Measurements from ENCODE around the gene DMRTC2.

DMRTC2 gene

DNA sequence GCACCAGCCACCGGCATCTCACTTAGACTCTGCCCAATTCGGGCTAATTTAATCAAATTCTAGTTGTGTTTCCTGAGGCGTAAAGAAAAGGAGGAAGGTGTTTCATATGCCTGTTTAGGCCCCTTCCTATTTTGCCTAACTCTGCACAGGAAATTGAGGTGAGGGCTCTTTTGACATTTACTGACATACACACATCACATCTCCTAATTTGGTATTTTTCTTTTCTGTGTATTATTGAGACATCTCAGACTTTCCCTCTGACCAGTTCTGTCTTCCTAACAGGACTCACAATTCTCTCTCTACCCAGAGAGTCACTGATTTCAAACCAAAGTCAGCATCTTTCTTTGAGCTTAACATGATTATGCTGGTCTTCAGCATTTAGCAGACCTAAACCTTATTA is 40.5 kb upstream of the DMRTC2 start:
- TF ChIP-seq CTCF (conservative IDR thresholded peaks at IDR 0.05; ENCODE audit: low read depth, low read length): no peak
- DNase-seq (ENCODE audit: low read depth): no peak
- H3K4me3 ChIP-seq (ENCODE audit: low read length): no peak overlapping the region

DNA sequence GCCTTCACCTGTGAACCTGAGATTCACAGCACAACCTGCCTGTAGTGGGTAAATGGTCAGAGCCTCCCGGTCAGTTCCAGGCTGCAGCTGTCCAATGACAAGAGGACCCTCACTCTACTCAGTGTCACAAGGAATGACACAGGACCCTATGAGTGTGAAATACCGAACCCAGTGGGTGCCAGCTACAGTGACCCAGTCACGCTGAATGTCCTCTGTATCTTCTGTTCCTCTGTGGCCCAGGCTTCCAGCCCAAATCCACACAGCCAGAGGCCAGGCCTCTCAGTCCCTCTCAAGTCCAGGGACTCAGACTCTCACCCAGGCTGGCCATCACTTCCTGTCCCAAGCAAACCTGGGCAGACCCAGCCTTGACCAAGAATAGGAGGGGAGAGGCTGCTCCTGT is 37.7 kb upstream of the DMRTC2 start:
- DNase-seq (ENCODE audit: low read depth): no peak
- no peak for TF ChIP-seq CTCF (conservative IDR thresholded peaks at IDR 0.05; ENCODE audit: low read depth, low read length)
- no peak overlapping the region for H3K4me3 ChIP-seq (ENCODE audit: low read length)

GRCh38 chr19:41808663-41809566 is 35.9 kb upstream of the DMRTC2 start:
- no peak for DNase-seq (ENCODE audit: low read depth)
- TF ChIP-seq CTCF (conservative IDR thresholded peaks at IDR 0.05; ENCODE audit: low read depth, low read length): no peak
- no peak overlapping the region for H3K4me3 ChIP-seq (ENCODE audit: low read length)

- H3K4me3 ChIP-seq (ENCODE audit: low read length): no peak overlapping the region
- no peak for TF ChIP-seq CTCF (conservative IDR thresholded peaks at IDR 0.05; ENCODE audit: low read depth, low read length)
- no peak for DNase-seq (ENCODE audit: low read depth)
These were observed 34.5 kb upstream of the DMRTC2 start for GRCh38 chr19:41810301-41810700.

- no peak overlapping the region for H3K4me3 ChIP-seq (ENCODE audit: low read length)
- no peak for TF ChIP-seq CTCF (conservative IDR thresholded peaks at IDR 0.05; ENCODE audit: low read depth, low read length)
- no peak for DNase-seq (ENCODE audit: low read depth)
These were observed 33.8 kb upstream of the DMRTC2 start for GRCh38 chr19:41811036-41811435.

DNA sequence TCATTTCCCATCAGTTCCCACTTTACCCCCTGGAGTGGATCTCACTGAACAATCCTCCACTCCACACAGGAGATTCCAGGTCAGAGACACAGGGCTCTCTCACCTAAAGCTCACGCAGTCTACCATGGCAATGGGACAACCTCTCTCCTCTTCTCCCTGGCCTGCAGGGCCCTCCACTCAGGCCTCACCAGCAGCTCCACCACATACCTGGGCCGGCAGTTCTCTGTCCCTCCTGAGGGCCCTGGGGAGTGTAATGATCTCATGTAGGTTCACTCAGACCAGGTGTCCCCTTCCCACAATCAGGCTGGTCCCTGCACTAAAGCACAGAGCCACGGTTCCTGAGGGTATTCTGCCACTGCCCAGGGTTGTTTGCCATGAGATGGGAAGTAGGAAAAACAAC is 32.9 kb upstream of the DMRTC2 start:
- no peak for DNase-seq (ENCODE audit: low read depth)

More for the DNA sequence above, 32.9 kb upstream of the DMRTC2 start:
- H3K4me3 ChIP-seq (ENCODE audit: low read length): no peak overlapping the region
- TF ChIP-seq CTCF (conservative IDR thresholded peaks at IDR 0.05; ENCODE audit: low read depth, low read length): no peak
